AG10803 (cell line): Measurements from ENCODE around the gene EIF3L.
"Not testable (repeated sequence)": the region's sequence is repeated elsewhere in the genome, so short reads cannot be mapped to it uniquely, and the experiment has no call there.

Experiments used
- DNase-seq: peaks from one replicate; pipeline ENCODE4 v3.0.0; 2010; ENCODE audit warnings: low read depth
- H3K4me3 ChIP-seq: 2 replicates; pipeline ENCODE4 v1.5.1; 2011; ENCODE audit warnings: mild to moderate bottlenecking, low read length, control low read depth
- TF ChIP-seq, protein P1 (sequence below): conservative IDR thresholded peaks from 2 replicates; pipeline ENCODE4 v1.5.1; 2011; ENCODE audit warnings: mild to moderate bottlenecking, low read length, control low read depth, inconsistent platforms

The EIF3L gene

GRCh38 chr22:37849089-37849751 lies at the start of gene EIF3L:
TSS of gene EIF3L (plus strand) at chr22:37849419. CDS start at chr22:37849450, 31 bp downstream.
- peak; percentile 85 for DNase-seq
- H3K4me3 ChIP-seq: peak within 1 kb of the TSS; percentile 97
- TF ChIP-seq, protein P1, sequence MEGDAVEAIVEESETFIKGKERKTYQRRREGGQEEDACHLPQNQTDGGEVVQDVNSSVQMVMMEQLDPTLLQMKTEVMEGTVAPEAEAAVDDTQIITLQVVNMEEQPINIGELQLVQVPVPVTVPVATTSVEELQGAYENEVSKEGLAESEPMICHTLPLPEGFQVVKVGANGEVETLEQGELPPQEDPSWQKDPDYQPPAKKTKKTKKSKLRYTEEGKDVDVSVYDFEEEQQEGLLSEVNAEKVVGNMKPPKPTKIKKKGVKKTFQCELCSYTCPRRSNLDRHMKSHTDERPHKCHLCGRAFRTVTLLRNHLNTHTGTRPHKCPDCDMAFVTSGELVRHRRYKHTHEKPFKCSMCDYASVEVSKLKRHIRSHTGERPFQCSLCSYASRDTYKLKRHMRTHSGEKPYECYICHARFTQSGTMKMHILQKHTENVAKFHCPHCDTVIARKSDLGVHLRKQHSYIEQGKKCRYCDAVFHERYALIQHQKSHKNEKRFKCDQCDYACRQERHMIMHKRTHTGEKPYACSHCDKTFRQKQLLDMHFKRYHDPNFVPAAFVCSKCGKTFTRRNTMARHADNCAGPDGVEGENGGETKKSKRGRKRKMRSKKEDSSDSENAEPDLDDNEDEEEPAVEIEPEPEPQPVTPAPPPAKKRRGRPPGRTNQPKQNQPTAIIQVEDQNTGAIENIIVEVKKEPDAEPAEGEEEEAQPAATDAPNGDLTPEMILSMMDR: no peak

DNA sequence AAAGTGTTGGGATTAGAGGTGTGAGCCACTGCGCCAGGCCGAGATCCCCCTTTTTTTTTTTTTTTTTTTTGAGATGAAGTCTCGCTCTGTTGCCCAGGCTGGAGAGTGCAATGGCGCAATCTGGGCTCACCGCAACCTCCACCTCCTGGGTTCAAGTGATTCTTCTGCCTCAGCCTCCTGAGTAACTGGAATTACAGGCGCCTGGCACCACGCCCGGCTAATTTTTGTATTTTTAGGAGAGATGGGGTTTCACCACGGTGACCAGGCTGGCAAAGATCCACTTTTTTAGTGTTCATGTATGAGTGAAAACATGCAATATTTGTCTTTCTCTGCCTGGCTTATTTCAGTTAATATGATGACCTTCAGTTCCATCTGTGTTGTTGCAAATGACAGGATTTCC lies 49.2 kb upstream of the EIF3L start:
- H3K4me3 ChIP-seq, DNase-seq: not testable (repeated sequence)

DNA sequence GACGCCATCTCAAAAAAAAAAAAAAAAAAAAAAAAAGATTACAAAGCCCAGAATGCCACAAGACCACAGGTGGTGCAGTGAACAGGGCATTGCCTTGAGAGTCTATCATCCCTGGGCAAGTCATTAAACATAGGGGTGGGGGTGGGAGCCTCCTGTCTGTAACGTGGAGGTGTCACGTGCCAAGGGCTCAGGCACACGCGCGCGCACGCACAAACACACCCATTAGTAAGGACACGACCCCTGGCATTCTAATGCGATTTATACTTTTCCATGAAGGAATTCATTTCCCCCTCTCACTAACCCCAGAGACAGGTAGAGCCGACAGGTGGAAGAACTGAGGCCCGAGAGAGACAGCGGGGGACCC lies 47.3 kb upstream of the EIF3L start:
- no peak for DNase-seq
- TF ChIP-seq, protein P1: no peak
- peak overlapping the region; percentile 61 for H3K4me3 ChIP-seq

- peak; percentile 42 for DNase-seq
- TF ChIP-seq, protein P1: no peak
- peak overlapping the region; percentile 61 for H3K4me3 ChIP-seq
These were observed 46.7 kb upstream of the EIF3L start for GRCh38 chr22:37802310-37803194.

DNA sequence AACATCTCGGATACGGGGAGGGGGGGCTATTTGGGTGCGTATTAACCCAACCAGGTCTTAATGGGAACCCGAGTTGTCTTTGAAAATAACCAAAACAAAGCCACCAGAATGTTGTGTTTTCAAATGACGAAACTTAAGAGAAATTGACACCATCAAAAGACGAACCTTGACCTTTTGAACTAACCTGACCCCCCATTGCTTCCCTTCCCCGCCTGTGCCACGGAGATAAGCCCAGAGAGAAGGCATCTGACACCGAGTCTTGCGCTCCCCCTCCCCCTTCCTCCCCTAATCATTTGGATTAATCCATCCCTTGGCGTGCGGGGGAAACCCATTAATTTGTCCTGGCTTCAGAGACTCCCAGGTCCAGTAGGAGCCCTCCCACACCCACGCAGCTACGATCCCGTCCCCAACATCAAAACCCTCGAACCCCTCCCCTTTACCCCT lies 46.0 kb upstream of the EIF3L start:
- DNase-seq: no peak
- H3K4me3 ChIP-seq: no peak overlapping the region
- TF ChIP-seq, protein P1: no peak

GRCh38 chr22:37803639-37804351 lies 45.4 kb upstream of the EIF3L start:
- no peak overlapping the region for H3K4me3 ChIP-seq
- TF ChIP-seq, protein P1: no peak
- DNase-seq: no peak

DNA sequence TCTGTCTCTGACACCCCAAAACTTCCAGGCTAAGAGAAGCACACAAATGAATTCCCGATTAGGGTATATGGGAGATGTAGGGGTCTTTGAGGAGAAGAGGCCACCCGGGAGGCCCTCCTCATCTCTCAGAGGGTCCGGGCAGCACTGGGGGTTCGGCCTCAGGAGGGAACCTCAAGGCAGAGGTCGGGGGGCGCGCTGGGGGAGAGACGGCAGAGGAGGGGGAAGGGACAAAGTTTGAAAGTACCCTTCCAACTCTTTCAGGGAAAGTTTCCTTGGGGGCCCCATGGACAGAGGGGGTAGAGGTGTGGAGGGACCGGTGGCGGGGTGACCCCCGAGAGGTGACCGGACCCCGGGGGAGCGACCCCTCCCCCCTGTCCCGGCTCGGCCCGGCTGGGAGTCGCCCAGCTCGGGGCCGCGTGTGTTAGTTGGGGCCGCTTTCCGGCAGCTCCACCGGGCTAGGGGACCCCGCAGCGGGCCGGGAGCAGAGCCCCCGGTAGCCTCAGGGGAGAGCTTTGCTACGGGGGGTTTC lies 44.8 kb upstream of the EIF3L start:
- H3K4me3 ChIP-seq: peak overlapping the region; percentile 81
- TF ChIP-seq, protein P1: no peak
- DNase-seq: no peak
